ENCODE results near the gene MT1M. TPM values are rescaled to one million over a fixed set of nuclear protein-coding genes. Genes with fewer than 3 reads are reported as not detected.

MT1M gene
- total and polyA plus RNA-seq, 2 of the 8 experiments (the other 6 are each of a cell fraction or from before 2014, with no cell fraction given), result 2.1 TPM; not detected in 1

- TF ChIP-seq RAD21 (IDR thresholded peaks at IDR 0.05 in 1 of 2, conservative IDR thresholded peaks at IDR 0.05 in 1 of 2; ENCODE audit: low read depth in 2 of 2, low read length in 2 of 2), result peak; percentile 6 to 21; a peak in 2 of 4 replicates
- TF ChIP-seq ATF3 (IDR thresholded peaks at IDR 0.05; ENCODE audit: insufficient read depth, low read depth, low read length), result no peak
- peak; percentile 83 for TF ChIP-seq E2F6 (IDR thresholded peaks at IDR 0.05)
- TF ChIP-seq SIN3A (conservative IDR thresholded peaks at IDR 0.05 in 1 of 2, IDR thresholded peaks at IDR 0.05 in 1 of 2; ENCODE audit: low read depth in 1 of 2, low read length in 2 of 2), result no peak
- TF ChIP-seq SRF (IDR thresholded peaks at IDR 0.05; ENCODE audit: low read depth, low read length), result no peak
- TF ChIP-seq EZH2 (IDR thresholded peaks at IDR 0.05; ENCODE audit: low read depth, low read length, severe bottlenecking), result peak; percentile 70
- peak; percentile 71 for TF ChIP-seq SUZ12 (IDR thresholded peaks at IDR 0.05; ENCODE audit: low read length)
- peak; percentile 69 for TF ChIP-seq RNF2 (IDR thresholded peaks at IDR 0.05; ENCODE audit: borderline replicate concordance, low read depth, low read length, missing control alignments, poor library complexity, severe bottlenecking)
- no peak for TF ChIP-seq NANOG (IDR thresholded peaks at IDR 0.05; ENCODE audit: insufficient read depth, low read depth, low read length, poor library complexity, severe bottlenecking)
- TF ChIP-seq CTCF (IDR thresholded peaks at IDR 0.05; ENCODE audit: control extremely low read depth in 1 of 3, insufficient read depth in 1 of 3, low read depth in 1 of 3, low read length in 3 of 3), result peak; percentile 13 to 29 (median 26); a peak in 2 of 4 replicates
- TF ChIP-seq PHF8 (conservative IDR thresholded peaks at IDR 0.05; ENCODE audit: low read depth, low read length), result no peak
- peak; percentile 49 for TF ChIP-seq KDM4A (IDR thresholded peaks at IDR 0.05; ENCODE audit: low read depth, low read length, severe bottlenecking)
Observed at GRCh38 chr16:56647641-56648431, 15.4 kb downstream of the MT1M start (continued).

Data from H1 (cell line).